GM18505 (cell line): ENCODE measurements around the gene RNPEPL1.

Experiments
- ATAC-seq: cut with Tn5 transposase; IDR thresholded peaks from one replicate; pipeline ENCODE4 v1.9.1; 2021; ENCODE audit not compliant: unreplicated experiment
- POLR2A ChIP-seq: IDR thresholded peaks from 4 replicates; pipeline ENCODE4 v1.6.1; 2011; ENCODE audit warnings: borderline replicate concordance; ENCODE audit not compliant: insufficient read depth, insufficient read length; ENCODE audit errors: extremely low read depth

RNPEPL1 gene

GRCh38 chr2:240598311-240598911 is 30.1 kb downstream of the RNPEPL1 start:
- no peak for ATAC-seq

GRCh38 chr2:240599141-240599583 is 30.9 kb downstream of the RNPEPL1 start:
- no peak for TF ChIP-seq POLR2A
- ATAC-seq, result no peak

More at GRCh38 chr2:240598311-240598911, 30.1 kb downstream of the RNPEPL1 start:
- no peak for TF ChIP-seq POLR2A

- ATAC-seq, result no peak
- no peak for TF ChIP-seq POLR2A
Measured at GRCh38 chr2:240600451-240600961, 32.2 kb downstream of the RNPEPL1 start.

- TF ChIP-seq POLR2A, result no peak
- ATAC-seq, result no peak
Measured at GRCh38 chr2:240601061-240601830, 33.0 kb downstream of the RNPEPL1 start.

GRCh38 chr2:240601831-240602160 is 33.5 kb downstream of the RNPEPL1 start:
- no peak for ATAC-seq
- no peak for TF ChIP-seq POLR2A

- no peak for ATAC-seq
- no peak for TF ChIP-seq POLR2A
Measured at GRCh38 chr2:240602266-240603050, 34.2 kb downstream of the RNPEPL1 start.

GRCh38 chr2:240603081-240603835 is 35.0 kb downstream of the RNPEPL1 start:
- ATAC-seq, result no peak
- no peak for TF ChIP-seq POLR2A

GRCh38 chr2:240603846-240604245 is 35.6 kb downstream of the RNPEPL1 start:
- ATAC-seq, result no peak
- no peak for TF ChIP-seq POLR2A

GRCh38 chr2:240604291-240604938 is 36.1 kb downstream of the RNPEPL1 start:
- TF ChIP-seq POLR2A, result no peak
- ATAC-seq, result no peak

- TF ChIP-seq POLR2A, result no peak
Measured at GRCh38 chr2:240604939-240605716, 36.8 kb downstream of the RNPEPL1 start.

GRCh38 chr2:240605867-240606743 is 37.8 kb downstream of the RNPEPL1 start:
- no peak for TF ChIP-seq POLR2A
- ATAC-seq, result no peak

More at GRCh38 chr2:240604939-240605716, 36.8 kb downstream of the RNPEPL1 start:
- no peak for ATAC-seq
